IPS-15b (cell line): ENCODE data around the gene AAK1.

Experiments
- H3K27me3 ChIP-seq: one replicate; pipeline ENCODE4 v1.6.1; 2013; ENCODE audit warnings: low read length; ENCODE audit not compliant: control insufficient read depth, insufficient read depth
- H3K36me3 ChIP-seq: one replicate; pipeline ENCODE4 v1.6.1; 2013; ENCODE audit warnings: low read length; ENCODE audit not compliant: control insufficient read depth, insufficient read depth
- H3K4me1 ChIP-seq: one replicate; pipeline ENCODE4 v1.6.1; 2013; ENCODE audit warnings: mild to moderate bottlenecking, low read length; ENCODE audit not compliant: control insufficient read depth, insufficient read depth
- H3K4me3 ChIP-seq: one replicate; pipeline ENCODE4 v1.5.1; 2013; ENCODE audit warnings: low read depth, low read length
- H3K9ac ChIP-seq: one replicate; pipeline ENCODE4 v1.6.1; 2013; ENCODE audit warnings: low read depth, mild to moderate bottlenecking, low read length
- H3K9me3 ChIP-seq: one replicate; pipeline ENCODE4 v1.6.1; 2013; ENCODE audit warnings: mild to moderate bottlenecking, low read length; ENCODE audit not compliant: control insufficient read depth, insufficient read depth

The AAK1 gene

GRCh38 chr2:69589973-69590652, 53.4 kb downstream of the AAK1 start:
- Histone ChIP-seq H3K4me3 (no peak overlapping the region), H3K4me1 (peaks cover 4% of the 10 kb centered on the region), H3K36me3 (no peaks in the 10 kb centered on the region), H3K9me3 (no peaks in the 10 kb centered on the region), H3K9ac (no peak overlapping the region), H3K27me3 (no peaks in the 10 kb centered on the region)

DNA sequence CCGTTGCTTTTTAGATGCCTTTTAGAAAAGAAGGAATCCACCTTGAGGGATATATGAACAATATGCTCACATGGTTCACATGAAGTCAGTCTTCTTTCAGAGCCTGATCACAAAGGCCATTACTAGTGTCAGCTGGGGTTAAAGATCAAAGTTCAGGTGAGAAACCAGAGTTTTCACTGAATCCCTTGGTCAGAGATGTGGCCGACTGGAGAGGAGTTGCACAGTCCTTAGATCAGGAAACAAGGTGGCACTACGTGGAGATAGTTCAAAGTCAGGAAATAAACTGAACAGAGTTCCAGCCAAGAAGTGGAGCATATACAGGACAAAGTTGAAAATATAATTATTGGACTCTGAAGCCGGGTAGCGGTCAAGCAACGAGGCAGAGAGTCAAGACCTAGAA, 54.6 kb downstream of the AAK1 start:
- H3K4me3 ChIP-seq = no peak overlapping the region
- no peak overlapping the region for H3K9ac ChIP-seq
- H3K9me3 ChIP-seq = no peaks in the 10 kb centered on the region
- no peaks in the 10 kb centered on the region for H3K27me3 ChIP-seq
- no peaks in the 10 kb centered on the region for H3K36me3 ChIP-seq
- peaks cover 4% of the 10 kb centered on the region for H3K4me1 ChIP-seq

DNA sequence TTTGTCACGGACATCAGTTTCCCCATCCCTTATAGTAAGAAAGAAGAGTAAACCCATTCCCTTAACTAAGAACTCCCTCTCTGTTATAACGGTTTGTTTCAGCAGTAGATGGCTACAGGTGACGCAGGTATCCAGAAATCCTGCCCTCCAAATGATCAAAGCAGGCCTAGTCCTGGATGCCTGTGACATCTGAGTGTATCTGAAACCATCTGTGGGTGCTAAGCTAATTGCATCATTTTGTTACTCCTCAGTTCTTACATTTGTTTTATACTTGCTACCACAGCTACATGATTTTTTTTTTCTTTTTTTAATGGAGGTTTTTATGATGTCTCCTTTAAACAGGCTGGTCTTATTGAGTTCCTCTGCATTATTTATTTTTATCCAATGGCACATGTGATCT, 55.1 kb downstream of the AAK1 start:
- Histone ChIP-seq H3K4me1 (peaks cover 4% of the 10 kb centered on the region), H3K27me3 (no peaks in the 10 kb centered on the region), H3K9me3 (no peaks in the 10 kb centered on the region), H3K4me3 (no peak overlapping the region), H3K36me3 (no peaks in the 10 kb centered on the region), H3K9ac (no peak overlapping the region)

DNA sequence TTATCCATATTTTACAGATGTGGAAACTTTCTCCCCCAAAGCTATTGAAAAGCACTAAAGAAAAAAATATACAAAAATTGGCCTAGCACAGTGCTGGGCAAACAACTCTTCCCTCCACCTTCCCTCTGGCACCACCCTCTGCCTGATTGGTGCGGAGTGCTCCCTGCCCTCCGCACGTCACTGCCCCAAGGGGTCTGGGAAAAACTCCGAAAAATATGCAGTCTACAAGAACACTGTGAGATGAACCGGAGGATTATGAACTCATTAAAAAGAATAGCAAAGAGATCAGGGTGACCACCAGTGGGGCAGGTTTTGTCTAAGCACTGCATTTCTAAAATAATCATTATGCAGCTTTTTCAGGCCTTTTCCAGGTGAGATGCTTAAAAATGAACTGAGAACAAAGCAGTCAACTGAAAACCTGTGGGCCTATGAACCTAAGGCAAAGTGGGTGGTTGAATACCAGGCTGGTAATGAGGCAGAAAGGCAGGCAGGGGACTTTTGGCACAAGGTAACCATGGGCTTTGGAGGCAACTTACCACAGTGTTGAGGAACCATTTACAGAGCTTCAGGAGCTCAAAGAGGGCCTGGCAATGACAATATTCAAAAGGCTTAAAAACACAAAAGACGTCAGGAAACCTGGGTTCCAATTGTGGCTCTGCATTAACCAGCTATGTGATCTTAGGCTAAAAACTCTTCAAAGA, 57.5 kb downstream of the AAK1 start:
- Histone ChIP-seq H3K9me3 (no peaks in the 10 kb centered on the region), H3K9ac (no peak overlapping the region), H3K27me3 (no peaks in the 10 kb centered on the region), H3K36me3 (no peaks in the 10 kb centered on the region), H3K4me3 (no peak overlapping the region), H3K4me1 (peaks cover 4% of the 10 kb centered on the region)

- Histone ChIP-seq H3K27me3 (no peaks in the 10 kb centered on the region), H3K9me3 (no peaks in the 10 kb centered on the region), H3K4me1 (peaks cover 4% of the 10 kb centered on the region), H3K9ac (no peak overlapping the region), H3K4me3 (no peak overlapping the region), H3K36me3 (no peaks in the 10 kb centered on the region)
These were observed 59.2 kb downstream of the AAK1 start for GRCh38 chr2:69584127-69584889.

DNA sequence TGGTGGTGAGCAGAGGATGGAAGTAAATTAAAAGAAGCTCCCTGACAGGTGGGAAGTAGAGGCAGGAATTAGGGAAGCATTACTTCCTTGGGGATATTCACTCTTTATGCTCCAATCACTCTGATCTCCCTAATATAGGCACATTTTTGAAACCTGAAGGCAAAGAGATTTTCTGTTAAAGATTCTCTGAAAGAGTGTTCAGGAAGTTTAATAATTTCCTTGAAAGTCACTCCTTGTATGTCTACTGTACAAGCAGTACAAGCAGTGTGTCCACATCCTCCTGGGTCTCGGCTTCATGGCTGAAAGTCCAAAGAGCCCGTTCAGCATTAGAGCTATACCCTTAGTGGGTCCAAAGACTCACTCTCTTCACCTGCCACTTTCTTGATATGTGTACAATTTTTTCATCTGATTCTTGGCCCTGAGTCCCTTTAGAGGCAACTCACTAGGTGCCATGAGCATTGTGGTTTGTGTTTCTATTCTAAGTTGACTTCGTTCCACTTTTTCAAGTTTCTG, 60.2 kb downstream of the AAK1 start:
- Histone ChIP-seq H3K36me3 (no peaks in the 10 kb centered on the region), H3K4me1 (peaks cover 4% of the 10 kb centered on the region), H3K27me3 (no peaks in the 10 kb centered on the region), H3K9me3 (no peaks in the 10 kb centered on the region), H3K9ac (no peak overlapping the region), H3K4me3 (no peak overlapping the region)

DNA sequence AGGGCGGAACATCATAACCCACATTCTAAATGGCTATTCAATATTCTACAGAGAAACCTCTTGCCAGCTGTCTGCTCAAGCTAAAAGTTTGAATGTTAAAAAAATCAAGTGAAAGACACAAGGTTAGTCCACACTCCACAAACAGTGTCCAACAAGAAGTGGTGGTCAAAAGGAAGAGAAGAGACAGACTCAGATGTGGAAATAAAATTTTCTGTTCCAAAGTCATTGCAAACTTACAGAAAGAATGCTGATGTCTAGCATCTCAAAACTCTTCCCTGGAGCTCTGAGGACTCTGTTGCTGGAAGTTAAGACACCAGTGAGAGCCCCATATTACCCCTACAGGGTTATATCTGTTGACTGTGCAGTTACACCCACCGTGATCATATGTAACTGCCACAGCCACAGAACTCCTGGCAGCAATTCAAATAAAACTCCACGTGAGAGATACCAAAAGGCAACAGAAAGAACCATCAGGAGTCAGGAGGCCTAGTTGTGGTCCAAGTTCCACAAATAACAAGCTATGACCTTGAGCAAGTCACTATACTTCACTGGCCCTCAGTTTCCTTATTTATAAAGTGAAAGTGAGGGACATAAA, 60.9 kb downstream of the AAK1 start:
- H3K4me1 ChIP-seq = peaks cover 8% of the 10 kb centered on the region
- H3K9me3 ChIP-seq = no peaks in the 10 kb centered on the region
- no peak overlapping the region for H3K9ac ChIP-seq
- no peak overlapping the region for H3K4me3 ChIP-seq
- no peaks in the 10 kb centered on the region for H3K27me3 ChIP-seq
- H3K36me3 ChIP-seq = no peaks in the 10 kb centered on the region

DNA sequence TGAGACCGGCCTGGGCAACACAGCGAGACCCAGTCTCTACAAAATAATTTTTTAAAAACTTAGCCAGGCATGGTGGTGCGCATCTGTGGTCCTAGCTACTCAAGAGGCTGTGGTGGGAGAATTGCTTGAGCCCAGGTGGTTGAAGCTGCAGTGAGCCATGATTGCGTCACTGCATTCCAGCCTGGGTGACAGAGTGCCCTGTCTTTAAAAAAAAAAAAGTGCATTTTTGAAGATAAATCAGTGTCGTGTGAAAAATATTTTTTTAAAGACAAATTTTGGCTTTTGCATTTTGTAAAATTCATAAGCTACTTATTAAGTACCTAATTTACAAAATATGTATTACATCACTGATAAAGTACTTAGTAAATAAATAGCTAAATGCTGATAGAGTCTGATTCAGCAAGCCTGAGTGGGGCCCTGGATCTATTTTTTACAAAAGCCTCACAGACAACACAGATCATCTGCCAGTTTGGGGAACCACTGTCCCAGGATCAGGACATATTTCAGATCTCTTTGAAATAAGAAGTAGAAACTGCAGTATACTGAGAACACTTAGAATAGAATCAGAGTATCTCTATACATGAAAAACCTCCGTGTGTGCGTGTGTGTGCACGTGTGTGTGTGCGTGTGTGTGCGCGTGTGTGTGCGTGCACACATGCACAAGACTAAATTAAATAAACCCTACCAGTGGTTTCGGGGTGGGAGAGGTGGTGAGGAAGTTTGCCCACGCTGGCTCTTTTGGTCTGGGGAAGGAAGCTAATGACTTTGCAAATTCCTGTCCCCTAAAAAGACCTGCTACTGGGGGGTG, 61.6 kb downstream of the AAK1 start:
- Histone ChIP-seq H3K9ac (no peak overlapping the region), H3K9me3 (no peaks in the 10 kb centered on the region), H3K27me3 (no peaks in the 10 kb centered on the region), H3K4me3 (no peak overlapping the region), H3K36me3 (no peaks in the 10 kb centered on the region), H3K4me1 (peaks cover 12% of the 10 kb centered on the region)

GRCh38 chr2:69580486-69580885, 63.1 kb downstream of the AAK1 start:
- Histone ChIP-seq H3K27me3 (no peaks in the 10 kb centered on the region), H3K4me1 (peaks cover 14% of the 10 kb centered on the region), H3K4me3 (no peak overlapping the region), H3K9ac (no peak overlapping the region), H3K36me3 (no peaks in the 10 kb centered on the region), H3K9me3 (no peaks in the 10 kb centered on the region)

- no peaks in the 10 kb centered on the region for H3K27me3 ChIP-seq
- H3K4me3 ChIP-seq = no peak overlapping the region
- H3K9me3 ChIP-seq = no peaks in the 10 kb centered on the region
- peaks cover 14% of the 10 kb centered on the region for H3K4me1 ChIP-seq
- H3K36me3 ChIP-seq = no peaks in the 10 kb centered on the region
- no peak overlapping the region for H3K9ac ChIP-seq
These were observed 64.0 kb downstream of the AAK1 start for GRCh38 chr2:69579536-69579935.

DNA sequence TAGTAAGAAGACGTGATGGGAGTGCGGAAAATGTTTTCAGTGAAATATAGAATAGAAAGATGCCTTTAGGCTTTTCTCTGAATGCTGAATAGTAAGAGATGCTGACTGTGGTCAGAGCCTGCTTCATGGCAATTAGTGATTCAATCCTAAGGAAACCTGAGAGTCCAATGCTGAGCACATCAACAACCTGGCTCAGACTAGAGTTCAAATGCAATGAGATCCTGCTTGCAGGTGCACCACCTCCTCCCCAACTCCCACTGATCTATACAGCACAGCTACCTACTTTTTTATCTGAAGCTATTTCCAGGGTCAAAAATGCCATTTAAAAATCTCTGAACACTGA, 65.4 kb downstream of the AAK1 start:
- no peaks in the 10 kb centered on the region for H3K27me3 ChIP-seq
- H3K4me3 ChIP-seq = no peak overlapping the region
- no peaks in the 10 kb centered on the region for H3K36me3 ChIP-seq
- H3K4me1 ChIP-seq = peaks cover 14% of the 10 kb centered on the region
- H3K9ac ChIP-seq = no peak overlapping the region
- H3K9me3 ChIP-seq = no peaks in the 10 kb centered on the region
